Neutrophil (primary cell): ENCODE data around the gene STK10.

Experiments
- H3K27ac ChIP-seq: fragments of 200-600 bp; sonication (generic); 2 replicates; pipeline ENCODE4 v1.5.1; 2016; ENCODE audit warnings: mild to moderate bottlenecking, moderate library complexity
- H3K27me3 ChIP-seq: fragments of 200-600 bp; sonication (generic); 2 replicates; pipeline ENCODE4 v1.6.0; 2016; ENCODE audit warnings: mild to moderate bottlenecking
- H3K36me3 ChIP-seq: fragments of 200-600 bp; sonication (generic); 2 replicates; pipeline ENCODE4 v1.5.1; 2017
- H3K4me1 ChIP-seq, 2 experiments: fragments of 200-600 bp in 1 of 2; sonication (generic) in 1 of 2; 1 replicate in 1 of 2; 2 replicates in 1 of 2; pipeline versions ENCODE4 v1.5.1 to v1.6.1; 2013 to 2016; ENCODE audit warnings: low read depth in 1 of 2, low read length in 1 of 2, mild to moderate bottlenecking in 1 of 2, moderate library complexity in 1 of 2; ENCODE audit not compliant: control insufficient read depth in 1 of 2, insufficient read depth in 1 of 2
- H3K4me3 ChIP-seq, 2 experiments: fragments of 200-600 bp in 1 of 2; sonication (generic) in 1 of 2; 1 replicate in 1 of 2; 2 replicates in 1 of 2; pipeline ENCODE4 v1.5.1; 2013 to 2016; ENCODE audit warnings: low read depth in 1 of 2, low read length in 1 of 2, mild to moderate bottlenecking in 1 of 2, moderate library complexity in 1 of 2
- H3K9me3 ChIP-seq: fragments of 200-600 bp; sonication (generic); 2 replicates; pipeline ENCODE4 v1.5.1; 2016
- CTCF ChIP-seq: fragments of 200-600 bp; sonication (generic); IDR thresholded peaks from 2 replicates; pipeline ENCODE4 v1.5.1; 2016; ENCODE audit warnings: antibody characterized with exemption

Gene STK10

GRCh38 chr5:172085738-172086137 is 102.3 kb downstream of the STK10 start:
- Histone ChIP-seq H3K27me3 (no peaks in the 10 kb centered on the region), H3K4me3 (no peak overlapping the region), H3K27ac (peak overlapping the region; percentile 41), H3K36me3 (peaks cover 79% of the 10 kb centered on the region), H3K4me1 (no peaks in the 10 kb centered on the region), H3K9me3 (no peaks in the 10 kb centered on the region)
- no peak for TF ChIP-seq CTCF

DNA sequence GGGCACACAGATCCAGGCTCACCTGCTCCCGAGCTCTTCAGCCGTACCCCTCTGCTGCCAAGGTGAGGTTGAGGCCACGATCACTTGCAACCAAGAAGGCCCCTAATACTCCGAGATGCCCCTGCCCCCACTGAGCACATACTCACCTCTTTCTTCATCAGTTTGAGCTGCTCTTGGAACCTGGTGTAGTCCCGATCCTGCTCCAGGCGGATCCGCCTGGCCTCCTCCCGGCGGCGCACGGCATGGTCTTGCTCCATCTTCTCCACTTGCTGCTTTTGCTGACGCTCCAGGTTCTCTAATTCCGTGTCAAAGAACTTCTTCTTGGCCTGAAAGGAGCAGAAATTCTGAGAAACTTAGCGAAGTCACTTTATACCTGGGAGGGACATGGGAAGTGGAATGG is 105.8 kb downstream of the STK10 start:
- Histone ChIP-seq H3K27ac (no peak overlapping the region), H3K9me3 (no peaks in the 10 kb centered on the region), H3K4me1 (peaks cover 7 to 15% of the 10 kb centered on the region in 2 experiments), H3K27me3 (no peaks in the 10 kb centered on the region), H3K4me3 (no peak overlapping the region), H3K36me3 (peaks cover 83% of the 10 kb centered on the region)
- TF ChIP-seq CTCF: no peak

DNA sequence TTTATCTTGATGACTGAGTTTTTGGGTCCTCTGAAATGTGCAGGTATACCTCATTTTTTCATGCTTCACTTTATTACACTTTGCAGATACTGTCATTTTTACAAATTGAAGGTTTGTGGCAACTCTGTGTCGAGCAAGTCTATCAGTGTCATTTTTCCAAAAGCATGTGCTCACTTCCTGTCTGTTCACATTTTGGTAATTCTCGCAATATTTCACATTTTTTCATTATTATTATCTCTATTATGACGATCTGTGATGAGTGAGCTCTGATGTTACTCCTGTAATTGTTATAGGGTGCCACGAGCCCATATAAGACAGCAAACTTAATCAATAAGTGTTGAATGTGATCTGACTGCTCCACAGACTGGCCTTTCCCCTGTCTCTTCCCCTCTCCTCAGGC is 108.1 kb downstream of the STK10 start:
- peaks cover 89% of the 10 kb centered on the region for H3K36me3 ChIP-seq
- H3K27me3 ChIP-seq: no peaks in the 10 kb centered on the region
- no peak overlapping the region for H3K27ac ChIP-seq
- H3K9me3 ChIP-seq: no peaks in the 10 kb centered on the region
- no peak overlapping the region for H3K4me3 ChIP-seq
- H3K4me1 ChIP-seq: peaks cover 7 to 15% of the 10 kb centered on the region in 2 experiments
- TF ChIP-seq CTCF: no peak

GRCh38 chr5:172078726-172079345 is 109.2 kb downstream of the STK10 start:
- H3K27me3 ChIP-seq: no peaks in the 10 kb centered on the region
- H3K9me3 ChIP-seq: no peaks in the 10 kb centered on the region
- peaks cover 96% of the 10 kb centered on the region for H3K36me3 ChIP-seq
- no peak overlapping the region for H3K4me3 ChIP-seq
- TF ChIP-seq CTCF: no peak
- peaks cover 7 to 15% of the 10 kb centered on the region in 2 experiments for H3K4me1 ChIP-seq
- H3K27ac ChIP-seq: peak overlapping the region; percentile 57

DNA sequence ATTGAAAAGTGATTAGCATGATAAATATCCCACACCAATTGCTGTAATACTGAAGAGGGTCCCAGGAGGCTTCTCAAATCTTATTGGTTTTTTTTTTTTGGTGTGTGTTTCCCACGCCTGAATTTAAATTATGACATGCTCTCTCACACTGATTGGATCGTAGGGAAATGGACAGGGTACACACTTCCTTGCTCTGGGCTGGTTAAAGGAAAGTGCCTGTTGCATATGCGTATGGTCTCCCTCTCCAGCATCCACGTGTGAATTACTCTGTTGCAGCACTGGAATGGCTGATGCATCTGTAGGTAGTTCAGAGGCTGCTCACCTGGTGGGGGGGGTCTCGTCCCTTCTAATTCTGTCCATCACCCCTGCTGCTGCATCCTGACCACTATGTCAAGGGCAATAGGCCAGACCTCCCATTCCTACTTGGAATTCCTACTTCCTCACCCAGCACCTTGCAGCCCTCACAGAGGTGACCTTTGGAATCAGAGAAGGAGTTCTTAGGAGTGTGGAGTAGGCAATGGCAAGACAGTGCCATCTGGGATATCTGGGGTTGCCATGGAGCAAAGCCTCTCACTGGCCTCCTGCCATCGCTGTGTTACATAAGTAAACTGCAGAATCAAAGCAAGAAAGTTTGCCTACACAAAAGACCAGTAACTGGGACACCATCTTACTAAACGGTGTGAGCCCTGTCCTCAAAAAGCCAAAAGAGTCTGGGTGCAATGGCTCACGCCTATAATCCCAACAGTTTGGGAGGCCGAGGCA is 110.2 kb downstream of the STK10 start:
- H3K27me3 ChIP-seq: no peaks in the 10 kb centered on the region
- H3K9me3 ChIP-seq: no peaks in the 10 kb centered on the region
- no peak for TF ChIP-seq CTCF
- H3K4me1 ChIP-seq: peaks cover 7 to 15% of the 10 kb centered on the region in 2 experiments
- peak overlapping the region; percentile 6 for H3K27ac ChIP-seq
- no peak overlapping the region for H3K4me3 ChIP-seq
- H3K36me3 ChIP-seq: peaks cover 96% of the 10 kb centered on the region
